Measurements from ENCODE around the gene LPP. TPM values are rescaled to one million over a fixed set of nuclear protein-coding genes. Genes with fewer than 3 reads are reported as not detected.

Gene LPP
- total and polyA plus RNA-seq, 5 donors from 2014 or later = 14.5 to 102 (median 21.7) TPM

DNA sequence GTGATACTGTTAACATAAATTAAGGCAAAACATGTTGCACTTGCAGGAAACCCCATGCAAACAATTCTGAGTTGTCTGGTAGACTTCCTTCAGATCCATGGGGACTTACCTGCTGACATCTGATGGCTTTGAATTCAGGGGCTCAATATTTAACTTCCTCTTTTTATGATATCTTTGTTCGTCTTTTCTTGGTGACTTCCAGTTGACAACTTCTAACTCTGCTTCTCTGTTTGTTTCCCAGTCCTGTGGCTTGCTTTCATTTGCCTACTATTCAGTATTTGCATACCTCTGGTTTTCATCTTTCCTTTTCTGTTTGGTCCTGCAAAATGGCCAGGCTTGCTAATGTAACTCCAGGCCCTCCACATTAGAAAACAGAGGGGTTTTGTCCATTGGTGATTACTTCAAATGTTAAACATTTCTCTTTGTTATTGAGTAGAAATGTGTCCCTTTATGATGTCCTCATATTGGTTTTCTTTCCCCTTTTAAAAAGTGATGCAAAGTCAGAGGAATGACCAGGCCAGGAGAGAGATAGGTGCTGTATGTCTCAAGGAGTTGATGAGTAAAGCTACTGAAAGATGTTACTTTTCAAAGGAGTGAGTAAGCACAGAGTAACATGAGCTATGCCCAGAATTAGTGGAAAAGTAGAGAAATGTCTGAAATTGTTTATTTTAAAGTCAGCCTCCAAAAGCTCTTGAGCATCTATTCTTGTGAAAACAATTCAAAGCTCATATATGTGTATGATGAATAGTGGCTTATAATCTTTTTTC lies 335.9 kb downstream of the LPP start:
- DNase-seq = no peak
- Histone ChIP-seq H3K9me3 (ENCODE audit: control insufficient read depth in 2 of 2, low read length in 2 of 2) (no peaks in the 10 kb centered on the region), H3K27me3 (ENCODE audit: control insufficient read depth, insufficient read depth, low read length) (no peaks in the 10 kb centered on the region), H3K4me1 (ENCODE audit: control insufficient read depth, insufficient read depth, low read length, poor library complexity, severe bottlenecking) (no peaks in the 10 kb centered on the region), H3K4me3 (ENCODE audit: low read depth, low read length) (no peak overlapping the region), H3K36me3 (ENCODE audit: control insufficient read depth, insufficient read depth, low read length) (peaks cover 4% of the 10 kb centered on the region), H3K27ac (ENCODE audit: insufficient read depth, low read length, poor library complexity, severe bottlenecking) (no peak overlapping the region)
- H3K27me3 Mint-ChIP-seq = no peaks in the 10 kb centered on the region
- no peak overlapping the region for H3K4me3 Mint-ChIP-seq
- H3K27ac Mint-ChIP-seq = no peak overlapping the region
- H3K9me3 Mint-ChIP-seq = no peaks in the 10 kb centered on the region
- H3K36me3 Mint-ChIP-seq = peaks cover 32% of the 10 kb centered on the region
- ATAC-seq (ENCODE audit: low read depth in 2 of 2) = no peak
- H3K4me1 Mint-ChIP-seq = peaks cover 0 to 12% (median 1%) of the 10 kb centered on the region in 4 donors

DNA sequence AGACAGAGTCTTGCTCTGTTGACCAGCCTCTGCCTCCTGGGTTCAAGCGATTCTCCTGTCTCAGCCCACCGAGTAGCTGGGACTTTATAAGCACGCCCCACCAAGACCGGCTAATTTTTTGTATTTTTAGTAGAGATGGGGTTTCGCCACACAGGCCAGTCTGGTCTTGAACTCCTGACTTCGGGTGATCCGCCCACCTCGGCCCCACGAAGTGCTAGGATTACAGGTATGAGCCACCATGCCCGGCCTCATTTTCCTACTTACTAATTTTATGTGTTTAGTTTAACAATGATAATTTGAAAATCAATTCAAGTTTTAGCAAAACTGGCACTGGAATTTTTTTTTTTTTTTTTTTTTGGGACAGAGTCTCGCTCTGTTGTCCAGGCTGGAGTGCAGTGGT lies 336.5 kb downstream of the LPP start:
- Mint-ChIP-seq H3K4me3 (no peak overlapping the region), H3K27ac (no peak overlapping the region), H3K36me3 (peaks cover 28% of the 10 kb centered on the region), H3K27me3 (no peaks in the 10 kb centered on the region), H3K9me3 (no peaks in the 10 kb centered on the region), H3K4me1 (peaks cover 0 to 12% (median 1%) of the 10 kb centered on the region in 4 donors)
- no peak overlapping the region for H3K4me3 ChIP-seq (ENCODE audit: low read depth, low read length)
- H3K9me3 ChIP-seq (ENCODE audit: control insufficient read depth in 2 of 2, low read length in 2 of 2) = no peaks in the 10 kb centered on the region
- H3K27me3 ChIP-seq (ENCODE audit: control insufficient read depth, insufficient read depth, low read length) = no peaks in the 10 kb centered on the region
- H3K27ac ChIP-seq (ENCODE audit: insufficient read depth, low read length, poor library complexity, severe bottlenecking) = no peak overlapping the region
- H3K36me3 ChIP-seq (ENCODE audit: control insufficient read depth, insufficient read depth, low read length) = no peaks in the 10 kb centered on the region
- ATAC-seq (ENCODE audit: low read depth in 2 of 2) (no peak), DNase-seq (no peak)
- no peaks in the 10 kb centered on the region for H3K4me1 ChIP-seq (ENCODE audit: control insufficient read depth, insufficient read depth, low read length, poor library complexity, severe bottlenecking)

GRCh38 chr3:188491276-188491687 lies 337.3 kb downstream of the LPP start:
- Mint-ChIP-seq H3K27me3 (no peaks in the 10 kb centered on the region), H3K9me3 (no peaks in the 10 kb centered on the region), H3K27ac (no peak overlapping the region), H3K4me3 (no peak overlapping the region), H3K36me3 (peaks cover 25% of the 10 kb centered on the region), H3K4me1 (peaks cover 0 to 12% (median 1%) of the 10 kb centered on the region in 4 donors)
- no peaks in the 10 kb centered on the region for H3K9me3 ChIP-seq (ENCODE audit: control insufficient read depth in 2 of 2, low read length in 2 of 2)
- no peak for DNase-seq
- no peak overlapping the region for H3K4me3 ChIP-seq (ENCODE audit: low read depth, low read length)
- no peaks in the 10 kb centered on the region for H3K36me3 ChIP-seq (ENCODE audit: control insufficient read depth, insufficient read depth, low read length)
- no peaks in the 10 kb centered on the region for H3K4me1 ChIP-seq (ENCODE audit: control insufficient read depth, insufficient read depth, low read length, poor library complexity, severe bottlenecking)
- no peak for ATAC-seq (ENCODE audit: low read depth in 2 of 2)
- no peaks in the 10 kb centered on the region for H3K27me3 ChIP-seq (ENCODE audit: control insufficient read depth, insufficient read depth, low read length)
- H3K27ac ChIP-seq (ENCODE audit: insufficient read depth, low read length, poor library complexity, severe bottlenecking) = no peak overlapping the region

- Mint-ChIP-seq H3K4me3 (no peak overlapping the region), H3K27me3 (no peaks in the 10 kb centered on the region), H3K9me3 (peaks cover 0 to 2% (median 0%) of the 10 kb centered on the region in 7 donors), H3K4me1 (peaks cover 0 to 10% (median 1%) of the 10 kb centered on the region in 4 donors), H3K36me3 (peaks cover 14% of the 10 kb centered on the region), H3K27ac (no peak overlapping the region)
- Histone ChIP-seq H3K27ac (ENCODE audit: insufficient read depth, low read length, poor library complexity, severe bottlenecking) (no peak overlapping the region), H3K27me3 (ENCODE audit: control insufficient read depth, insufficient read depth, low read length) (no peaks in the 10 kb centered on the region), H3K9me3 (ENCODE audit: control insufficient read depth in 2 of 2, low read length in 2 of 2) (no peaks in the 10 kb centered on the region), H3K36me3 (ENCODE audit: control insufficient read depth, insufficient read depth, low read length) (no peaks in the 10 kb centered on the region), H3K4me1 (ENCODE audit: control insufficient read depth, insufficient read depth, low read length, poor library complexity, severe bottlenecking) (no peaks in the 10 kb centered on the region), H3K4me3 (ENCODE audit: low read depth, low read length) (no peak overlapping the region)
- DNase-seq = no peak
- ATAC-seq (ENCODE audit: low read depth in 2 of 2) = no peak
Measured at GRCh38 chr3:188496390-188496789, 342.4 kb downstream of the LPP start.

DNA sequence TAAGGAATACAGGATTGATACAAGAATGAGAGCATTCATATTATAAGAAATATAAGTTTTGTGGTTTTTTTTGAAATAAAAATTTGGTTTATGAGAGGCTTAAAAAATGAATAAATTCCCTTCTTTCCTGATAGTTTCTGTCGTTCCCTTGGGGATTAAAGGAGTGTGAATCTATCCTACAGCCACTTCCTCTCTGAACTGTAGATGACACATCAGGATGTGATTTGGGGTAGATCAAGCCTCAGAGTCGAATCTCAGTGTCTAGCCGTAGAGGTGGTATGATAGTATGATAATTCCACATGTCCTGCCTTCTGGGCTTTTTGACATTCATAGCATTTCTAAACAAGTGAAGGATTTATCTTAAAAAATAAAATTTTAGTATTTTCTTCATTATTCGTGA lies 343.1 kb downstream of the LPP start:
- Histone ChIP-seq H3K9me3 (ENCODE audit: control insufficient read depth in 2 of 2, low read length in 2 of 2) (no peaks in the 10 kb centered on the region), H3K27me3 (ENCODE audit: control insufficient read depth, insufficient read depth, low read length) (no peaks in the 10 kb centered on the region), H3K4me1 (ENCODE audit: control insufficient read depth, insufficient read depth, low read length, poor library complexity, severe bottlenecking) (no peaks in the 10 kb centered on the region), H3K27ac (ENCODE audit: insufficient read depth, low read length, poor library complexity, severe bottlenecking) (no peak overlapping the region), H3K36me3 (ENCODE audit: control insufficient read depth, insufficient read depth, low read length) (no peaks in the 10 kb centered on the region), H3K4me3 (ENCODE audit: low read depth, low read length) (no peak overlapping the region)
- ATAC-seq (ENCODE audit: low read depth in 2 of 2) (no peak), DNase-seq (no peak)
- H3K27me3 Mint-ChIP-seq = no peaks in the 10 kb centered on the region
- peaks cover 0 to 10% (median 3%) of the 10 kb centered on the region in 4 donors for H3K4me1 Mint-ChIP-seq
- no peak overlapping the region for H3K27ac Mint-ChIP-seq
- H3K9me3 Mint-ChIP-seq = peaks cover 0 to 4% (median 2%) of the 10 kb centered on the region in 7 donors
- H3K4me3 Mint-ChIP-seq = no peak overlapping the region
- peaks cover 13% of the 10 kb centered on the region for H3K36me3 Mint-ChIP-seq

DNA sequence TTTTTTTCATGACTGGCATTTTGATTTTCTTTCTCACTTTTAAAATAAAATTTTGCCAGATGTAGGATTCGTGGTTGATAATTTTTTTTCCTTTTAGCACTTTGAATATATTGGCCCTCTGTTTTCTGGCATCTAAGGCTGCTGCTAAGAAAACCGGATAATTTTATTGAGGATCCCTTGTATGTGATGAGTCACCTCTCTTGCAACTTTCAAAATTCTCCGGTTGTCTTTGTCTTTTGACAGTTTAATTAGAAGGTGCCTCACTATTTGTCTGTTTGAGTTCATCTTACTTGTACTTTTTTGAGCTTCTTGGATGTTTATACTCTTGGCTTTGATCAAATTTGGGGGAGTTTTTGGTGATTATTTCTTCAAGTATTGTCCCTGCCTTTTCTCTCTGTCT lies 349.7 kb downstream of the LPP start:
- Mint-ChIP-seq H3K36me3 (peaks cover 33% of the 10 kb centered on the region), H3K4me3 (no peak overlapping the region), H3K4me1 (peaks cover 7 to 26% (median 17%) of the 10 kb centered on the region in 4 donors), H3K27me3 (no peaks in the 10 kb centered on the region), H3K9me3 (peaks cover 0 to 27% (median 13%) of the 10 kb centered on the region in 7 donors), H3K27ac (no peak overlapping the region)
- H3K27ac ChIP-seq (ENCODE audit: insufficient read depth, low read length, poor library complexity, severe bottlenecking) = no peak overlapping the region
- DNase-seq = no peak
- H3K36me3 ChIP-seq (ENCODE audit: control insufficient read depth, insufficient read depth, low read length) = no peaks in the 10 kb centered on the region
- H3K4me1 ChIP-seq (ENCODE audit: control insufficient read depth, insufficient read depth, low read length, poor library complexity, severe bottlenecking) = no peaks in the 10 kb centered on the region
- H3K27me3 ChIP-seq (ENCODE audit: control insufficient read depth, insufficient read depth, low read length) = no peaks in the 10 kb centered on the region
- H3K9me3 ChIP-seq (ENCODE audit: control insufficient read depth in 2 of 2, low read length in 2 of 2) = peaks cover 11 to 18% of the 10 kb centered on the region in 2 experiments
- ATAC-seq (ENCODE audit: low read depth in 2 of 2) = no peak
- no peak overlapping the region for H3K4me3 ChIP-seq (ENCODE audit: low read depth, low read length)

DNA sequence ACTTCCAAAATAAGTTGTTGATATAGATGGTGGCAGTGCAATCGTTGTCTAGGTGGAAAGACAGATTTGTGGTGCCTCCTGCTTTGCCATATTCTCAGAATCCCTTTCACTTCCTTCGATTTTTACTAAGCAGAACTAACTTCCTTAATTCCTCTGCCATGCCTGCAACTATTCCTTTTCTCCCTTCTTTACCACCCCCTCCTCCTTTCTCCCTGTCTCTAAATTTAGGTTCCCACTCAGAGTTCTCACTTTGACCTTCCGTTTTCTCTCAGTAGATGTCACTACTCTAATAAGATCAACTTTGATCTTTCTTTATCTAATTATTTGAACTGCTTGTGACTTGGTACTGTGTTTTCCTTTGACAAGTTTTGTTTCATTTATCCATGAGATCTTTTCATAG lies 351.2 kb downstream of the LPP start:
- H3K27me3 Mint-ChIP-seq = no peaks in the 10 kb centered on the region
- no peak overlapping the region for H3K27ac ChIP-seq (ENCODE audit: insufficient read depth, low read length, poor library complexity, severe bottlenecking)
- peaks cover 0 to 27% (median 13%) of the 10 kb centered on the region in 7 donors for H3K9me3 Mint-ChIP-seq
- no peak overlapping the region for H3K27ac Mint-ChIP-seq
- no peaks in the 10 kb centered on the region for H3K4me1 ChIP-seq (ENCODE audit: control insufficient read depth, insufficient read depth, low read length, poor library complexity, severe bottlenecking)
- DNase-seq = no peak
- H3K4me1 Mint-ChIP-seq = peaks cover 7 to 27% (median 15%) of the 10 kb centered on the region in 4 donors
- no peaks in the 10 kb centered on the region for H3K36me3 ChIP-seq (ENCODE audit: control insufficient read depth, insufficient read depth, low read length)
- peaks cover 11 to 18% of the 10 kb centered on the region in 2 experiments for H3K9me3 ChIP-seq (ENCODE audit: control insufficient read depth in 2 of 2, low read length in 2 of 2)
- H3K4me3 Mint-ChIP-seq = no peak overlapping the region
- no peak for ATAC-seq (ENCODE audit: low read depth in 2 of 2)
- no peak overlapping the region for H3K4me3 ChIP-seq (ENCODE audit: low read depth, low read length)
- peaks cover 34% of the 10 kb centered on the region for H3K36me3 Mint-ChIP-seq
- no peaks in the 10 kb centered on the region for H3K27me3 ChIP-seq (ENCODE audit: control insufficient read depth, insufficient read depth, low read length)

- H3K36me3 Mint-ChIP-seq = peaks cover 38% of the 10 kb centered on the region
Measured at GRCh38 chr3:188505911-188506310, 352.0 kb downstream of the LPP start.

More at GRCh38 chr3:188505911-188506310, 352.0 kb downstream of the LPP start:
- Histone ChIP-seq H3K4me3 (ENCODE audit: low read depth, low read length) (no peak overlapping the region), H3K4me1 (ENCODE audit: control insufficient read depth, insufficient read depth, low read length, poor library complexity, severe bottlenecking) (no peaks in the 10 kb centered on the region), H3K27me3 (ENCODE audit: control insufficient read depth, insufficient read depth, low read length) (no peaks in the 10 kb centered on the region), H3K9me3 (ENCODE audit: control insufficient read depth in 2 of 2, low read length in 2 of 2) (peaks cover 11 to 18% of the 10 kb centered on the region in 2 experiments), H3K36me3 (ENCODE audit: control insufficient read depth, insufficient read depth, low read length) (no peaks in the 10 kb centered on the region), H3K27ac (ENCODE audit: insufficient read depth, low read length, poor library complexity, severe bottlenecking) (no peak overlapping the region)
- Mint-ChIP-seq H3K27ac (no peak overlapping the region), H3K9me3 (peaks cover 0 to 25% (median 13%) of the 10 kb centered on the region in 7 donors), H3K4me3 (no peak overlapping the region), H3K27me3 (no peaks in the 10 kb centered on the region), H3K4me1 (peaks cover 7 to 33% (median 16%) of the 10 kb centered on the region in 4 donors)
- DNase-seq (no peak), ATAC-seq (ENCODE audit: low read depth in 2 of 2) (no peak)

Data from CD4-positive, CD25-positive, alpha-beta regulatory T cell (primary cell).